ENCODE results near the gene PRR33.

DNA sequence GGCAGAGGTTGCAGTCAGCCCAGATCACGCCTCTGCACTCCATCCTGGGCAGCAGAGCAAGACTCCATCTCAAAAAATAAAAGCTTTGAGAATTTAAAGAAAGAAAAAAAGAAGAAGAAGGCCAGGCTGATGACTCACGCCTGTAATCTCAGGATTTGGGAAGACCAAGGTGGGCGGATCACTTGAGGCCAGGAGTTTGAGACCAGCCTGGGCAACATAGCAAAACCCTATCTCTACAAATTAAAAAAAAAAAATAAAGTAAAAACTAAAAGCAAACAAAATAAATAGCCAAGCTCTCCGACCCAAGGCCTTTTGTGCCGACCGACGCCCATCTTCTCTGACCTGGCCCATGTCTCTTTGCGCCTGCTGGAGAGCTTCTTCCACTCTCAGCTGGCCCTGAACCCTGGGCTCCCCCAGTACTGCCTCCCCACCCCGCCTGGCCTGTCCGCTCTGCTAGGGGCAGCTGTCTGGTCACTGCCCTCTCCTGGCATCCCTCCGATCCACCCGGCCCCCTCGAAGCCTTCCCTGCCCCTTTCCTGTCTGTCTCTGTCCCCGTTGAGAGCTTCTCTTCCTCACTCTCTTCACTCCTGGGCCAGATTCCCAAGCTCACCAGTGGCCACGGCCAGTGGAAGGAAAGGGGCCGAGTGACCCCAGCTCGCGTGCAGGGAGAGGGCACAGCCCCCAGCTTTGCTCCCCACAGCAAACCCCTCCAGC is 43.6 kb downstream of the PRR33 start:
- TF ChIP-seq, protein P1, sequence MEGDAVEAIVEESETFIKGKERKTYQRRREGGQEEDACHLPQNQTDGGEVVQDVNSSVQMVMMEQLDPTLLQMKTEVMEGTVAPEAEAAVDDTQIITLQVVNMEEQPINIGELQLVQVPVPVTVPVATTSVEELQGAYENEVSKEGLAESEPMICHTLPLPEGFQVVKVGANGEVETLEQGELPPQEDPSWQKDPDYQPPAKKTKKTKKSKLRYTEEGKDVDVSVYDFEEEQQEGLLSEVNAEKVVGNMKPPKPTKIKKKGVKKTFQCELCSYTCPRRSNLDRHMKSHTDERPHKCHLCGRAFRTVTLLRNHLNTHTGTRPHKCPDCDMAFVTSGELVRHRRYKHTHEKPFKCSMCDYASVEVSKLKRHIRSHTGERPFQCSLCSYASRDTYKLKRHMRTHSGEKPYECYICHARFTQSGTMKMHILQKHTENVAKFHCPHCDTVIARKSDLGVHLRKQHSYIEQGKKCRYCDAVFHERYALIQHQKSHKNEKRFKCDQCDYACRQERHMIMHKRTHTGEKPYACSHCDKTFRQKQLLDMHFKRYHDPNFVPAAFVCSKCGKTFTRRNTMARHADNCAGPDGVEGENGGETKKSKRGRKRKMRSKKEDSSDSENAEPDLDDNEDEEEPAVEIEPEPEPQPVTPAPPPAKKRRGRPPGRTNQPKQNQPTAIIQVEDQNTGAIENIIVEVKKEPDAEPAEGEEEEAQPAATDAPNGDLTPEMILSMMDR (IDR thresholded peaks at IDR 0.05; ENCODE audit: insufficient read depth, low read depth, low read length) = no peak
- no peak for TF ChIP-seq EZH2 (IDR thresholded peaks at IDR 0.05; ENCODE audit: insufficient read depth, low read length)

All from astrocyte (in vitro differentiated cells and primary cell).